ENCODE data around the gene SMYD1. TPM values are rescaled to one million over a fixed set of nuclear protein-coding genes. Genes with fewer than 3 reads are reported as not detected.

The SMYD1 gene
- total RNA-seq, 4 donors from 2014 or later = 4.2 to 26.1 (median 14.9) TPM

- H3K4me3 ChIP-seq = no peak overlapping the region
- TF ChIP-seq POLR2A (IDR thresholded peaks at IDR 0.05; ENCODE audit: low read depth) (no peak), POLR2AphosphoS5 (IDR thresholded peaks at IDR 0.05) (peak in 1 of 2 donors; percentile 19), CTCF (IDR thresholded peaks at IDR 0.05) (peak; percentile 81 to 88 (median 85)), EP300 (IDR thresholded peaks at IDR 0.05) (no peak)
- WGBS = 24% methylated on average over 5 of the region's 5 CpGs
- H3K9me3 ChIP-seq = no peaks in the 10 kb centered on the region
- intact Hi-C loops (cut with DNase I) = loop anchor here (1.0 kb wide), 1 partner anchor 98 kb away; no protein-coding TSS in a partner anchor
- H3K36me3 ChIP-seq = no peaks in the 10 kb centered on the region
- DNase-seq (ENCODE audit: extremely low spot score) = no peak
- H3K27me3 ChIP-seq = no peaks in the 10 kb centered on the region
- H3K4me1 ChIP-seq = peaks cover under 1 to 6% (median 5%) of the 10 kb centered on the region in 4 donors
- H3K27ac ChIP-seq (replicated peaks in 1 of 4) = no peak overlapping the region
Measured at GRCh38 chr2:88159955-88160415, 92.4 kb downstream of the SMYD1 start.

- no peaks in the 10 kb centered on the region for H3K27me3 ChIP-seq
- no peaks in the 10 kb centered on the region for H3K36me3 ChIP-seq
- intact Hi-C loops (cut with DNase I) = loop anchor here (1.0 kb wide), 1 partner anchor 98 kb away; no protein-coding TSS in a partner anchor
- WGBS = 80% methylated on average over 7 of the region's 7 CpGs
- H3K27ac ChIP-seq (replicated peaks in 1 of 4) = no peak overlapping the region
- no peak overlapping the region for H3K4me3 ChIP-seq
- H3K4me1 ChIP-seq = peaks cover 5 to 10% (median 10%) of the 10 kb centered on the region in 4 donors
- no peak for TF ChIP-seq CTCF (IDR thresholded peaks at IDR 0.05)
- TF ChIP-seq POLR2A (IDR thresholded peaks at IDR 0.05; ENCODE audit: low read depth) = no peak
- TF ChIP-seq EP300 (IDR thresholded peaks at IDR 0.05) = no peak
- DNase-seq (ENCODE audit: extremely low spot score) = no peak
- H3K9me3 ChIP-seq = no peaks in the 10 kb centered on the region
Measured at GRCh38 chr2:88160517-88160916, 92.9 kb downstream of the SMYD1 start.

- intact Hi-C loops (cut with DNase I) = no loop called here
- no peak overlapping the region for H3K27ac ChIP-seq (replicated peaks in 1 of 4)
- no peaks in the 10 kb centered on the region for H3K9me3 ChIP-seq
- no peak overlapping the region for H3K4me3 ChIP-seq
- no peaks in the 10 kb centered on the region for H3K36me3 ChIP-seq
- no peaks in the 10 kb centered on the region for H3K27me3 ChIP-seq
- DNase-seq (ENCODE audit: extremely low spot score) = no peak
- 84% methylated on average over 11 of the region's 11 CpGs for WGBS
- TF ChIP-seq EP300 (IDR thresholded peaks at IDR 0.05) (no peak), CTCF (IDR thresholded peaks at IDR 0.05) (no peak), POLR2AphosphoS5 (IDR thresholded peaks at IDR 0.05) (no peak), POLR2A (IDR thresholded peaks at IDR 0.05; ENCODE audit: low read depth) (no peak)
- H3K4me1 ChIP-seq = peaks cover 13 to 21% (median 18%) of the 10 kb centered on the region in 4 donors
Measured at GRCh38 chr2:88161446-88162244, 94.0 kb downstream of the SMYD1 start.

Small RNAs within 50 kb of the gene (small RNA-seq; reads per million reads assigned to genes)
- 0 reads per million in 3 donors for gene MIR4780

Other genes starting within 250 kb of the SMYD1 start
- gene RGPD2, start 242.0 kb upstream of the SMYD1 start, total RNA-seq = 1 to 10 TPM in 3 of 4 donors, under 1 TPM in 1; 0.46 to 4.8 (median 3.7) TPM
- not detected for gene RNU2-63P, start 51.3 kb upstream of the SMYD1 start, total RNA-seq
- gene KRCC1, start 12.0 kb upstream of the SMYD1 start, total RNA-seq = 10 to 100 TPM; 21.9 to 36.4 (median 27.9) TPM
- 1 to 10 TPM in 1 of 4 donors, not detected in 3; 3.0 TPM for gene FABP1, start 60.2 kb downstream of the SMYD1 start, total RNA-seq
- gene THNSL2, start 102.5 kb downstream of the SMYD1 start, total RNA-seq = 10 to 100 TPM in 3 of 4 donors, 1 to 10 TPM in 1; 2.1 to 40.0 (median 29.4) TPM

Measured in esophagus muscularis mucosa (tissue), 4 donors.